ENCODE data around the gene PLCD4.

PLCD4 gene

GRCh38 chr2:218607436-218608115 is at the start of gene PLCD4:
Gene PLCD4 (plus strand): TSS chr2:218607899. CDS start chr2:218615740, 7,841 bp downstream.
- DNase-seq = no peak

GRCh38 chr2:218557941-218558340 is 49.8 kb upstream of the PLCD4 start:
- no peak for DNase-seq

DNA sequence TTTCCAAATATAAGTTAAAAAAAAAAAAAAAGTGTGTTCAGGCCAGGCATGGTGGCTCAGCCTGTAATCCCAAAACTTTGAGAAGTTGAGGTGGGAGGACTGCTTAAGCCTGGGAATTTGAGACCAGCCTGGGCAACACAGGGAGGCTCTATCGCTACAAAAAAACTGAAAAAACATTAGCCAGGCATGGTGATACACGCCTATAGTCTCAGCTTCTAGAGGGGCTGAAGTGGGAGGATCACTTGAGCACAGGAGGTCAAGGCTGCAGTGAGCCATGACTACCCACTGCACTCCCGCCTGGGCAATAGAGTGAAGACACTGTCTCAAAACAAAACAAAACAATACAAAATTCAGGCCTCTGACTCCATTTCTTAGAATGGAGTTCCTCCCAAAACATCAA is 48.7 kb upstream of the PLCD4 start:
- no peak for DNase-seq

DNA sequence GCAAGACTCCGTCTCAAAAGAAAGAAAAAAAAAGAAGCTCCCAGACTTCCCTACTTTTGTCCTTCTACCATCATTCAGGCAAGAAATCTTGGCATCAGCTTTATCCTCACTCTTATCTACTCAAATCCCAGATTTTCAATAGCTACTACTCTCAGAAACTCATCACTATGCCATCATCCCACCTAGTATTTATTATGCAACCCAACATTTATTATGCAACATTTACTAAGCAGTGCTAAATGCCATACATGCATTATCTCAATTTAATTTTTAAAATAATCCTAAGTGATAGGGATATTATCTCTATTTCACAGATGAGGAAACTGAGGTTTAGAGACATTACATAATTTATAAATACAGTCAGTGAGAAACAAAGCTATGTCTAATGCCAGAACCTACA is 43.6 kb upstream of the PLCD4 start:
- no peak for DNase-seq

GRCh38 chr2:218566296-218566695 is 41.4 kb upstream of the PLCD4 start:
- DNase-seq = no peak

DNA sequence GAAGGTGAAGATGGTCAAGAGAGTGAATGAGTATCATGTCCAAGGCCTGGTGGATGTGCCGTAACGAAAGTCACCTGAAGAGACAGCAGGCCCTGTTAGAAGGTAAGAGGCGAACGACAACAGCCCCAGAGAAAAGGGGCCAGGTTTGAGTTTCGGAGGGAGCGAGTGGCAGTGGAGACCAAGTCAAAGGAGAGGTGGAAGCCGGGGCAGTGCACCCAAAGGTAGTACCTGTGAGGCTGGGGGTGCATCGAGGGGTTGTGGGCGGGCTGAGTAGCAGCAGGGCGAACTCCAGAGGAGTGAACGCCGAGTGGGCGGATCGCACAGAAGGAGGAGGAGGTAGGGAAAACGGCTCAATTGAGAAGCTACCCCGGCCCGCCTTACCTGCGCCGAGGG is 39.9 kb upstream of the PLCD4 start:
- DNase-seq = peak; percentile 53

DNA sequence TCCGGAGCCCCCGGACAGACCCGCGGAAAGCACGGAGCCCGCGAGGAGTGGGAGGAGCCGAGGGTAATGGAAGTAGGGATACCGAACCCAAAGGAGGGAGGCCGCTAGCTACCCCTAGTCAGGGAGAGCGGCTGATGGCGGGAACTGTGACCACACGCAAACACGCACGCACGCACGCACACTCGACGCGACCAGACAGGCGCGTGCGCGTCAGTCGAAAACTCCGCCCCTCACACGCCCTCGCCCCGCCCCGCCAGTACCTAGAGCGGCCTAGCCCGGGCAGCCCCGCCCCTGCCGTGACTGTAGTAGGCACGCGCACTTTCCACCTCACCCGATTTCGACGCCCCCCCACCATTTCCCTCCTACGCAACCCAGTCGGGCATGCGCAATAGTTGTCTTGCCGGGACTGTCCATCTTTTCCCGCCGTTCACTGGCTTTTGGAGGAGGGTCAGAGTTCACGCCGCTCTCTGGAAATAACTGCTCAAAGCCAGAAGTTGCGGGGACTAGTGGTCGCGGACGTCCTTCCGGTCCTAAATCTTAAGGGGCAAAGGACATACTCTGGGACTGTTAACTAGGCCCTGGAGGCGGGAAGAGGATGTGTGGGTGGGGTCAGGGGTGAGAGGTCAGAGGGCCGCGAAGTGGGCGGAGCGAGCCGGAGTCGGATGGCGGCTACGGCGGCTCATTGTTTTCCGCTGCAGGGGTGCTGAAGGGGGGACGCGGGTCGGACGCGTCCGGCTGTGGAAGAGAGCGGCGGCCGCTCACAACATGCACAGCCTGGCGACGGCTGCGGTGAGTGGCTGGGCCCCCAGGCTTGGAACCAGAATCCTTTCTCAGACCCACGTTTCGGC is 39.3 kb upstream of the PLCD4 start, which contains the start of the genes CNOT9 and USP37:
CNOT9 (plus strand) TSS at position 650 of the 848 bp plus-strand sequence; CDS start at position 766, 116 bp downstream.
USP37 (minus strand) TSS at position 162 of the 848 bp plus-strand sequence. CDS start 9,698 bp downstream, outside the sequence.
- peak; percentile 98 for DNase-seq

- DNase-seq = peak; percentile 58
These were observed 38.7 kb upstream of the PLCD4 start for GRCh38 chr2:218569038-218569431.

DNA sequence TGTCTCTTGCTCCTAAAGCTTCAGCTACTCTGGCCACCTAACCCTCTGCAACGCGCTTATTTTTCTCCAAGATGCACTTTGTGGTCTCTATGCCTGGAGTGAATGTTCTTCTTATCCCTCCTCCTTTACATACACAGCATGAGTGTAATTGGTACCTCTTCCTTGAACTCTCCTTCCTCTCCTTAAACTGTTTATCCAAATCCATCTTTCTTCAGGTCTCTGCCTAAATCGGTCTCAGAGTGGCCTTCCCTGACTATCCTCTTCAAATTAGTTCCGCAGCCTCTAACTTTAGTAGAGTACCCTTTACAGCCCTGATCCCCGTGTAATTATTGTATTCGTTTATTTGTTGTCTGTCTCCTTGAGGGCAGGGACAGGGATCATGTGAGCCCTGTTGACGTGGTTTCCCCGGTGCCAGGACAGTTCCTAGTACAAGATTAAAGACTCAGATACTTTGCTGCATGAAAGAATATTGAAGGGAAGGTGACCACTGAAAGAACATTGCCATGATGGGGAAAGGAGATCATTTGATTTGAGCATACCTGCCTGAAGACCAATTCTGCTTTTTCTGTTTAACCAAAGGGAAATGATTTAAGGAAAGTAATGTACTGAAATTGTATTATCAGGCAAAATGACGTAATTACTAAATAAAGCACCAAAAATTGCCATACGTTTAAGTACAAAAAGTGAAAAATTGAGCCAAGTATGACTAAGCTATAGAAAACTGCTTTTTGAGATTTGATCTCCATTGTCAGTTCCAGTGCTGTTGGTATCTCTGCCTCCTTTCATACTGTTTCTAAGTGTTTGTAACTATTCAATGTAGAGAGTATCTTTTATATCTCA is 37.8 kb upstream of the PLCD4 start:
- DNase-seq = no peak

GRCh38 chr2:218570850-218571249 is 36.8 kb upstream of the PLCD4 start:
- no peak for DNase-seq

DNA sequence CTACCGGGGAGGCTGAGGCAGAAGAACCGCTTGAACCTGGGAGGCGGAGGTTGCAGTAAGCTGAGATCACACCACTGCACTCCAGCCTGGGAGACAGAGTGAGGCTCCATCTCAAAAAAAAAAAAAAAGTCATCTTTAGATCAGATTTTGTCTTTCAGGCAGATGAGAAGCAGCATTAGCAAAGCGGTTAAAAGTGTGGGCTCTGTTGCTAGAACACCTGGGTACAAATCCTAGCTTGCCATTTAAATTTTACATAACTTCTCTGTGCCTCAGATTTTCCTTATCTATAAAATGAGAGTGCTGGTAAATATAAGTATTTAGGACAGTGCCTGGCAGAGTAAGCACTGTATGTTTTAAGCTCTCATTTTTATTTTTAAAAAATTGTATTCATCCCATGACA is 30.8 kb upstream of the PLCD4 start:
- DNase-seq = no peak

DNA sequence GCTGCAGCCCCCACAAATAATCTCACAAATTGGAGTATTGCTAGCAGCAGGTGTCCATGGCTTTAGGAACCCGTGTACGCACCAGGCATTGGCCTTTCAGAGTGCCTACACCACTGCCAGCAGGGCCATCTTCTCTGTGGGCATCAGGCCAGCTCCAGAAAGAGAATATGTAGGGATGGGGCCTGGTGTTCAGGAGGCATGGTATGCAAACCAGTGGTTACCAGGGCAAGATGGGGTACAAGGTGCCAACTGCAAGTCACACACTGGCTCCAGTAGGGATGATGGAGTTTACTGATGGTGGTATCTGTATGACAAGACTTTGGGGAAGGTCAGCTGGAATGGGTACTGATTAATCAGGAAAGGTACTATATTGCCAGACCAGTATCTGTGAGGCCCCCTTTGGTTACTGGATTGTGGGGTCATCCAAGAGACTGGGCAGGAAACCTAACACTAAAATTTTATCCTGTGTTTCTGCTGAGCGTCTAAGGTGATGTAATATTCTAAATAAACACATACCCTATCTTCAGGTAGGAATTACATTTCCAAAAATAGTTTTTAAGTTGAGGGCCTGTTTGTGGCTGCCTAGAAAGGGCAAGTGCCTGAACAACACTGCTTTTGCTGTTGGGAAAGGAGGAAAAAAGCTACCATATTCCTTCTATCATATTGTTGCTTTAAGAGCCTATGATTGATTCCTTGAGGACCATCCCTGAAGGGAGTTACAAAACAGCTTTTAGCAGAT is 30.0 kb upstream of the PLCD4 start:
- no peak for DNase-seq

- no peak for DNase-seq
These were observed 29.3 kb upstream of the PLCD4 start for GRCh38 chr2:218578272-218578877.

GRCh38 chr2:218582076-218582475 is 25.6 kb upstream of the PLCD4 start:
- DNase-seq = no peak

DNA sequence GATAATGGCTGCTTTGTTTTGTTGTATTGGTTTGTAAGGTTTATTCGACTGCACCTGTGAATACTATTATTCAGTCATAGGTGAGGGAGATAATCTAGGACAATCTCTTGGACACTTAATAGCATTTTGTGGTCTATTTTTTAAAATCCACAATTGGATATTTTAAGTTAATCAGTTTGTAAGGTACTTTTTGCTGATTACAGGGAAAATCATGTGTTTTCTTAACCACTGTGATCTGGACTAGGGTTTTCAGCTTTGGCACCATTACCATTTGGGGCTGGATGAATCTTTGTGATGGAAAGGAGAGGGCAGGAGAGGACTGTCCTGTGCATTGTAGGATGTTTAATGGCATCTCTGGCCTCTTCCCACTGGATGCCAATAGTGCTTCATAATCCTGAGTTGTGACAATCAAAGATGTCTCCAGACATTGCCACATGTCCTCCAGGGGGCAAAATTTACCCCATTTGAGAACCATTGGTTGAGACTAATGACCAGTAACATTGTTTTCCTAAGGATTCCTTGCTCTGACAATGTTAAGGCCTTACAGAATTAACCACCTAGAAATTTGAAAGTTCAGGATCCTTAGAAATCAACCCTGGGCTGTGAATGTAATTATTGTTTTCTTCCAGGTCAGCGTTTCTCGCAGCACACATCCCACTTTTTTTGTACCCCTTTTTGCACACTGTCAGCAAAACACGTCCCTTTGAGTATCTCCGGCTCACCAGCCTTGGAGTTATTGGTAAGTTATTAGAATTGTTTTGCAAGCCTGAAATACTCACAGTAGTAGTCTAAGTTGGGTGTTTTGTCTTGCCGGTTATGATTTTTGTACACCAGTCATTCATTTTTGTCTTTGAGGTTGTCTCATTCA is 23.5 kb upstream of the PLCD4 start:
- DNase-seq = no peak

DNA sequence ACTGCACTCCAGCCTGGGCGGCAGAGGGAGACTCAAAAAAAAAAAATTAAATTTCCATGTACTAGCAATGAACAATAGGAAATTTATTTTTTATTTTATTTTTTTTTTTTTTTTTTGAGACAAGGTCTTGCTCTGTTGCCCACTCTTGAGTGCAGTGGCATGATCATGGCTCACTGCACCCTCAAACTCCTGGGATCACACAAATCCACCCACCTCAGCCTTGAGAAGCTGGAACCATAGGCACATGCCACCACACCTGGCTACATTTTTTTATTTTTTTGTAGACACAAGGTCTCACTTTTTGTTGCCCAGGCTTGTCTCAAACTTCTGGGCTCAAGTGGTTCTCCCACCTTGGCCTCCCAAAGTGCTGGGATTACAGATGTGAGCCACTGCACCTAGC is 22.2 kb upstream of the PLCD4 start:
- no peak for DNase-seq

DNA sequence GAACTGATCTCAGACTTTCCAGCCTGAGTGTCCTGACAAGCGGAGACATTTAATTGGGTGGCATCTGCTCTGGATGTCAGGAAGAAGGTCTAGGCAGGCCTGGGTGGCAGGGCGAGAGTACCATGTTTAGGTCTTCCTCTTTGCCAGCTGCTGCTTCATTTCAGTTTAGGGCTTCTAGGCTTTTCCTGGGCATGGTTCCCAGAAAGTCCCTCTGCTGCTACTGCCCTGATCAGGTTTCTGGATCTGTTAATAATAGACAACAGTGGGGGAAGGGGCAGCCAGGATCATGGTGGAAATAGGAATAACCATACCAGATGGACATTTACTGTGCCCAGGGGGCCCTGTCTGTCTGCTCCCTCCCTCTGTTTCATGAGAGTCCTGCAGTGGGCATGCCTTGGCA is 2.3 kb upstream of the PLCD4 start:
- DNase-seq = peak; percentile 12

- DNase-seq = no peak
These were observed 8.2 kb downstream of the PLCD4 start for GRCh38 chr2:218615868-218616315.

DNA sequence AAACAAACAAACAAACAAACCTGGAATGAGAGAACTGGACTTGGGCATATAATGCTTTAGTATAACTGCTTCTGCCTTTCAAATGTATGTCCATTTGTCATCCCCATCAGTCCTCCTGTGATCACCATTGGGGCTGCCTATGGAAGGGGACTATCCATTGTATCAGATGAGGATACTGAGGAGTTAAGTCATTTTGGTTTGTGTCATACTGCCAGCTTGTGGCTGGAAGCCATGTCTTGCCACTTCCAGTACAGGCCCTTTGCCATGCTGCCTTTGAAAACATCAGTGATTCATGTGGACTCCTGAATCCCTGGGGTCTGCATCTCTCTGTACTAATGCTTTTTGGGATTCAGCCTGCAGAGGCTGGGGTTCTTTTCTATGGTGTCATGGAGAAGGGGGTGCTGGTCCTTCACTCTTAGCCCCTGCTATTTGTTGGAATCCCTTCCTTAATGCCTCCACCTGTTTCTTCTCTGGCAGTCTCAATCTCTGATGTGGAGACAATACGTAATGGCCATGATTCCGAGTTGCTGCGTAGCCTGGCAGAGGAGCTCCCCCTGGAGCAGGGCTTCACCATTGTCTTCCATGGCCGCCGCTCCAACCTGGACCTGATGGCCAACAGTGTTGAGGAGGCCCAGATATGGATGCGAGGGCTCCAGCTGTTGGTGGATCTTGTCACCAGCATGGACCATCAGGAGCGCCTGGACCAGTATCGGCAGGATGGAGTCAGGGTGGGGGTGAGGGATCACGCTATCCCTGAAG is 10.6 kb downstream of the PLCD4 start:
- no peak for DNase-seq

DNA sequence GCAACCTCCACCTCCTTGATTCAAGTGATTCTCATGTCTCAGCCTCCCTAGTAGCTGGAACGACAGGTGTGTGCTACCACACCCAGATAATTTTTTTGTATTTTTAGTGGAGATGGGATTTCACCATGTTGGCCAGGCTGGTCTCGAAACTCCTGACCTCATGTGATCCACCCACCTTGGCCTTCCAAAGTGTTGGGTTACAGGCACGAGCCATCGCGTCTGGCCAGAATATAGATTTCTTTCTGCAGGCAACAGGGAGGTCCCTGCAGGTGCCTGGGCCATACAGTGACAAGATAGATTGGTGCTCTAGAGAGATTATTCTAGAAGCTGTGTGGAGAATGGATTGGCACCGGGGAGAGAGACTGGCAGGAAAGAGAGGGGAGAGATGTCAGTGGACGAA is 13.3 kb downstream of the PLCD4 start:
- DNase-seq = no peak

All from midbrain (tissue), 1 donor.